Activated CD8-positive, alpha-beta T cell treated with anti-CD3 and anti-CD28 coated beads, Interleukin-2, amount 10 ng/mL, durations not matched to agents 7 days and 5 days (primary cell): Measurements from ENCODE around the gene SCN3B. TPM values are rescaled to one million over a fixed set of nuclear protein-coding genes. Genes with fewer than 3 reads are reported as not detected.

Experiments used
- ATAC-seq: fragments of 150-1000 bp; cut with Tn5 transposase; one replicate; pipeline ENCODE4 v1.10.0; 2021; ENCODE audit warnings: moderate library complexity
- CTCF ChIA-PET: fragments of 350-600 bp; sonication (Branson Sonifier 250); formaldehyde crosslinking; loops from one replicate; lab custom pipeline; 2021; ENCODE audit warnings: antibody characterized with exemption; lab: Charles Lee
- POLR2A ChIA-PET: fragments of 350-600 bp; sonication (Branson Sonifier 250); formaldehyde crosslinking; loops from one replicate; lab custom pipeline; 2021; ENCODE audit warnings: antibody characterized with exemption; lab: Charles Lee
- DNase-seq: peaks from one replicate; pipeline ENCODE4 v3.0.0-alpha.2; 2020
- H3K27ac Mint-ChIP-seq: one replicate; pipeline ENCODE4 v1.8.0; 2021; ENCODE audit warnings: mild to moderate bottlenecking, mixed read lengths
- H3K27me3 Mint-ChIP-seq: one replicate; pipeline ENCODE4 v1.8.0; 2021; ENCODE audit warnings: low read depth, mixed read lengths
- H3K36me3 Mint-ChIP-seq: one replicate; pipeline ENCODE4 v1.8.0; 2021; ENCODE audit warnings: low read depth, mixed read lengths
- H3K4me1 Mint-ChIP-seq: one replicate; pipeline ENCODE4 v1.8.0; 2021; ENCODE audit warnings: low read depth, mixed read lengths
- H3K4me3 Mint-ChIP-seq: one replicate; pipeline ENCODE4 v1.8.0; 2021; ENCODE audit warnings: mild to moderate bottlenecking, mixed read lengths
- H3K9me3 Mint-ChIP-seq: one replicate; pipeline ENCODE4 v1.8.0; 2022; ENCODE audit warnings: mixed read lengths; ENCODE audit not compliant: insufficient read depth
- total RNA-seq, 2 experiments: library from RNA; stranded (reverse); gene quantifications; one replicate each; pipeline ENCODE4 v1.2.3, GENCODE V29; 2021

SCN3B gene
- total RNA-seq, 2 experiments from 2014 or later = not detected

DNA sequence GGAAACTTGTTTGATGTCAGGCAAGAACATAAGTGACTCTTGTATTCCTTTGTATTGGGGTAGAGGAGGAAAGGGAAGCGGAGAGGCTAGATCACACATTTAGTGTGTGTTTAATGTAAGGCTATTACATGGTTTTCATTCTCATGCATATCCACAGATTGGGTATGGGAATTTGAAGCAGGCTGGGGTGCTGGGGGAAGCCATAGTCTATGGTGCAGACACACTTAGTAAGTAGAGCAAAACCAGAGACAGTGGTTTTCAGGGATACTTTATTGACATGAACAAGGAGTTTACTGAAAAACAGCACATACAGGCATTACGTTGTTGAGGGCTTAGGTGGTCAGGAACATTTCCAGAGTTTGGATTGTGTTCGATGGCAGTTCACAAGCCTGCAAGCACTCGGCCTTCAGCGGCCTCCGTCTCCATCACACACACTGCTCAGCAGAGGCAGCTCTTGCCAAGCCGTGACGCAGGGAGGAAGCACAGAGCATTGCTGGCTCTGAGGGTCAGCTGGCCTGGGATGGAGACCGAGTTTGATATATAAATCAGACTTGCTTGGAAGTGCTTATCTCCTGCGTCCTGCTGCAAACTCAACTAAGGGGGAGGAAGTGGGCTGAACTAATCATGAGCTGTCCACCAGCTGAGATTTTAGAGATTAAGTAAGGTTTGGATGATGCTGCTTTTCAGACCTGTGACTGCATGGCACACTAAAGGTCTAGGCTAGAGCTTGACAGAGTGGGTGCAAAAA, 25.3 kb downstream of the SCN3B start:
- peaks cover 4% of the 10 kb centered on the region for H3K36me3 Mint-ChIP-seq
- DNase-seq (no peak), ATAC-seq (no peak)
- CTCF ChIA-PET = interaction anchor here (1.0 to 1.7 kb wide), 3 partner anchors 11 to 82 kb away, joined by 3 to 5 read pairs (median 4); no protein-coding TSS in a partner anchor
- H3K27me3 Mint-ChIP-seq = peaks cover 23% of the 10 kb centered on the region
- POLR2A ChIA-PET = interaction anchor here (0.7 kb wide), 1 partner anchor 9 kb away, joined by 3 read pairs; no protein-coding TSS in a partner anchor
- H3K27ac Mint-ChIP-seq = no peak overlapping the region
- H3K4me3 Mint-ChIP-seq = no peak overlapping the region
- H3K4me1 Mint-ChIP-seq = no peaks in the 10 kb centered on the region
- no peaks in the 10 kb centered on the region for H3K9me3 Mint-ChIP-seq

DNA sequence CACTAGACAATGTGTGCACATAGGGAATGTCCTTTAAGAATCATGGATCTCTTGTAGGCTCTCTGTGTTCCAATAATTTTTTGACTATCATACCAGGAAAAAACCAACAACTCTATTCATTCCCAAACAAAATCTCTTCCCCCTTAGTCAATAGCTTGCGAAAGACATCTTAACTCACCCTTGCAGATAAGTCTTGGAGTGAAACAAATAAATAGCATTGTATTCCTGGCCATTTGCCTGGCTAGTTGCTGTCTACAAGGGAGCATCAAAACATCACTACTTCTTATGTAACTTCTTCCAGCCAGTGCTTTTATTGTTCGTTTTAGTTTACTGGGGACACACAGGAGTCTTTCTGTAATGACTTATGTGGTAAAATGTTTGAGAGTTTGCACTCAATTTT, 29.4 kb downstream of the SCN3B start:
- no peak for ATAC-seq
- Mint-ChIP-seq H3K27ac (no peak overlapping the region), H3K36me3 (peaks cover 13% of the 10 kb centered on the region), H3K4me3 (no peak overlapping the region), H3K9me3 (no peaks in the 10 kb centered on the region), H3K4me1 (no peaks in the 10 kb centered on the region), H3K27me3 (peaks cover 5% of the 10 kb centered on the region)
- DNase-seq = no peak
- ChIA-PET CTCF (no interaction called here), POLR2A (no interaction called here)

DNA sequence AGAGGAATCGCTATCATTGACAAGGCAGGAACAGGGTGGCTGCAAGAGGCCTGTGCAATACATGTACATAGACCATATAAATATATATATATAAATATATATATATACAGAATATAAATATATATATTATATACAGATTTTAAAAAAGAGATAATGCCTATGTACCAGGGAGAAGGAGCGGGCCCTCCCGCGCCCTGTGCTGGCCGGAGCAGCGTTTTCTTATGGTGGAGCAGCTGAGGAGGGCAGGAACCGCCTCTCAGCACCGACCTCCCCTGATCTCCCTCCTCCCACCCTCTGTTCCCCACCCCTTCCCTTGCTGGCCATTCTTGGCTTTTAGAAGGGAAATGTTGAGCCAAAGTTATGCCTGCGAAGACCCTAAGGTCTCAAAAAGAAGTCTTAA, 31.8 kb downstream of the SCN3B start:
- CTCF ChIA-PET = no interaction called here
- peaks cover 31% of the 10 kb centered on the region for H3K36me3 Mint-ChIP-seq

DNA sequence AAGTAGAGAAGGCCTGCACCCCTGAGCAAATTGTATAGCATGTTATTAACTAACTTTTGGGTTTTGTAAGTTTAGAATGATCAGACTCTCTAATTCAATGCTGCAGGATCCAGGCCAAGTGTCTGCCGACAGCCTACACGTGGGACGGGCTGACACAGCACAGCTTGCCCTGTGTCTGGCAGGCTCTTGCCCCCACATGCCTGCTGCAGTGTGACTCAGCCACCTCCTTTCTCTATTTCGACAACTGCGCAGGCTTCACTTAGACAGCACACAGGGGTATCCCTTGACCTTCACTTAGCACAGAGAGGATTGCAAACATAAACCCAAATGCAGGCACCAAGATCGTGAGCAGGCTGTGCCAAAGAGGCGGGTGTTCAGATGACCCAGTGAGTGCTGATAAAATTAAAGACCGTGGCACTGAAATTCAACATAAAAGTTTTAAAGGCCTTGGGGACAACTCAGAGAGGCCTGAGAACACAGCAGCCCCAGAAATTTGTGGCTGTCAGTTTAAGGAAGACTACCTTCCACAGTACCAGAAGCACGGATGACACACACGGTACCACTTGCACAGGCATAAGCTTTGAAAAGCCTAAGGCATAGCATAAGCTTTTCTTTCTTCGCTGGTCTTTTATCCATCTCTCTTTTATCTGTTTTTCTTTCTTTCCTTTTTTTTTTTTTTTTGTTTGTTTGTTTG, 37.8 kb downstream of the SCN3B start:
- ChIA-PET POLR2A (no interaction called here), CTCF (no interaction called here)

More for the DNA sequence above, 31.8 kb downstream of the SCN3B start:
- H3K27ac Mint-ChIP-seq = no peak overlapping the region
- POLR2A ChIA-PET = no interaction called here
- no peaks in the 10 kb centered on the region for H3K27me3 Mint-ChIP-seq
- no peak overlapping the region for H3K4me3 Mint-ChIP-seq
- no peaks in the 10 kb centered on the region for H3K9me3 Mint-ChIP-seq
- no peak for DNase-seq
- ATAC-seq = no peak
- H3K4me1 Mint-ChIP-seq = no peaks in the 10 kb centered on the region

DNA sequence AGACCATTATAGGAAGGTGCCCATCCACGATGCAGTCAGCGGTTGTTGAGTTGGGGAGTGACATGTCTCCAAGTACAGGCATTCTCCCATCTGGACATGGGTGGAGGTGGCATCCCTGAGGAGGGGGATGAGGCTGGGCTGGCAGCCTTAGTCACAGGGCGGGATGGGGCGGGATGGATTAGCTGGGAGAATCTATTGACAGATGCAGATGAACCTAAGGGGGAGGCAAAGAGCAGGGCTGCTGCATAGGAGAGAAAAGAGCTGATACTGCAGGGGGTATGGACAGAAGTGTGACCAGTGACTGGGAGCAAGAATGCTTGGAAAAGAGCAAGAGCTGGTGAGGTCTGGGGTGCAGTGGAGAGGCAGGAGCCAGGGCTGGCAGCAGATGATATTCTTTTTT, 42.7 kb downstream of the SCN3B start:
- H3K4me1 Mint-ChIP-seq = no peaks in the 10 kb centered on the region
- peaks cover 21% of the 10 kb centered on the region for H3K36me3 Mint-ChIP-seq
- ChIA-PET CTCF (no interaction called here), POLR2A (no interaction called here)
- H3K4me3 Mint-ChIP-seq = no peak overlapping the region
- H3K9me3 Mint-ChIP-seq = no peaks in the 10 kb centered on the region
- DNase-seq (no peak), ATAC-seq (no peak)
- H3K27ac Mint-ChIP-seq = no peak overlapping the region
- H3K27me3 Mint-ChIP-seq = no peaks in the 10 kb centered on the region

More for the DNA sequence above, 37.8 kb downstream of the SCN3B start:
- H3K36me3 Mint-ChIP-seq = peaks cover 35% of the 10 kb centered on the region
- no peak overlapping the region for H3K4me3 Mint-ChIP-seq
- ATAC-seq = no peak
- no peaks in the 10 kb centered on the region for H3K27me3 Mint-ChIP-seq
- H3K9me3 Mint-ChIP-seq = no peaks in the 10 kb centered on the region
- no peak overlapping the region for H3K27ac Mint-ChIP-seq
- no peak for DNase-seq
- no peaks in the 10 kb centered on the region for H3K4me1 Mint-ChIP-seq

DNA sequence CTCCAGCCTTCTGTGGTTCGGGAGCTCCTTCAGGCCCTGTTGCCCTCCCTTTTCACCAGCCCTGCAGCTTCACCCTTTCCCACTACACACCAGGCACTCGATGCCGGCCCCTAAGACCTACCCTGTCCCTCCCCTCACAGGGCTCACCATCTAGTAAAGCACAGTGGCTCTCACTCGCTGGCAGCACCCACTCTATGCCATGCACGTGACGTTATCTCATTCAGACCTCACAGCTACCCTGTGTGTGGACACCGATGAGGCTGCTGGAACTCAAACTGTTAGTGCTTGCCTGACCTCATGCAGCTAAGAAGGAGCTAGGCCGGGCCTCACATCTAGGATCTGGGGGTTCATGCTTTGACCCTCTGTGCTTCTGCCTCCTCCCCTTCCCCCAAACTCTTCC, 45.5 kb downstream of the SCN3B start:
- POLR2A ChIA-PET = no interaction called here
- H3K4me3 Mint-ChIP-seq = no peak overlapping the region
- no peak for ATAC-seq
- H3K27me3 Mint-ChIP-seq = no peaks in the 10 kb centered on the region
- CTCF ChIA-PET = no interaction called here
- peaks cover 24% of the 10 kb centered on the region for H3K36me3 Mint-ChIP-seq
- no peak overlapping the region for H3K27ac Mint-ChIP-seq
- no peak for DNase-seq
- no peaks in the 10 kb centered on the region for H3K9me3 Mint-ChIP-seq
- H3K4me1 Mint-ChIP-seq = no peaks in the 10 kb centered on the region

DNA sequence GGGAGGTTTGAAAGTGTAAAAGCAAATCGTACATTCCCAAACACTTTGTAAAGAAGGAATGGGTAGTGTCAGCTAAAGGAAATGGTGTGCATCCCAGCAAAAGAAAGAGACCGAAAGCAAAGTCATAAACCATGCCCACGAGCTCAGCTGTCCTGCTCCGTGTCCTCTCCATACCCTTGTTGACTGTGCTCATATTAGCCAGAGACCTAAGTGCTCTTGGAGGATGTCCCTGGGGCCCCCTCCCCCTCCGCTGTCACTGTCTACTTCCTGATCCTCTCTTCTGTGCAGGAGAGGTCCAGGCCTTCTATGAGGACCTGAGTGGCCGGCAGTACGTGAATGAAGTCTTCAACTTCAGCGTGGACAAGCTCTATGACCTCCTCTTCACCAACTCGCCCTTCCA, 46.1 kb downstream of the SCN3B start:
- ChIA-PET CTCF (no interaction called here), POLR2A (no interaction called here)
- H3K36me3 Mint-ChIP-seq = peaks cover 28% of the 10 kb centered on the region
- H3K27me3 Mint-ChIP-seq = no peaks in the 10 kb centered on the region
- no peak for ATAC-seq
- H3K9me3 Mint-ChIP-seq = no peaks in the 10 kb centered on the region
- no peak for DNase-seq
- H3K4me1 Mint-ChIP-seq = no peaks in the 10 kb centered on the region
- no peak overlapping the region for H3K4me3 Mint-ChIP-seq
- no peak overlapping the region for H3K27ac Mint-ChIP-seq

DNA sequence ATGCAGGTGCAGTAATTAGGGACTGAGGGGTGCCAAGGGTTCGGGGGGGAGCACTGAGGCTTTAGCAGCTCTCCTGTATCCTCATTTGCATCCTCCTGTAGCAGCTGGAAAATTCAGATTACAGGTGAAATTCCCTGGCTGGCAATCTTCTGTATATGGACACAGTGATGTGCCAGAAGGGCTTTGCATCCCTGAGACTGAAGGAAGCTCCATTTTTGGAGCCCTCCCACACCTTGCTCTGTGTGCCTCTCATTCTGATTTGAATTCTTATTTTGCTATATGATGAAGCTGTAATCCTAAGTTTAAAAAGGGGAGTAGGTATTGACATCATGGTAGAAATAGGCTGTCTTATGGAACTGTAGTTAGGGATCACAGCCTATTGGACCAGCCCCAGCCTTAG, 46.6 kb downstream of the SCN3B start:
- CTCF ChIA-PET = no interaction called here
- no peak for ATAC-seq

DNA sequence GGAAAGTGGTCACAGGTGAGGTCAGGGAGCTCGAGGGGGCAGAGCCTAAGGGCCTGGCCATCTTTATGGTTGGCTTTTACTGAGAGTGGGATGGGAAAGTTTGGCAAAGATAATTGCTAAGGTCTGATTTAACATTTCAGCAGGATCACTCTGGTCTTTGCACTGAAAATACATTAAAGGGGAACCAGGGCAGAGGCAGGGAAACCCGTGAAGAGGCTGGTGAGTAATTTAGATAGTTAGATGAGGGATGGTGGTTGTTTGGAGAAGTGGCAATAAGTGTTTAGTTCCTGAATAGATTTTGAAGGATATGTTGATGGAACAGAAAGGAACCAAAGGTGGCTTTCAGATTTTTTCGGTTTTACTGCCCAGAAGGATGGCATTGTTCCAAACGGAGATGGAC, 50.8 kb downstream of the SCN3B start:
- POLR2A ChIA-PET = interaction anchor here (0.7 kb wide), 1 partner anchor 82 kb away, joined by 3 read pairs; no protein-coding TSS in a partner anchor
- peaks cover 45% of the 10 kb centered on the region for H3K36me3 Mint-ChIP-seq

More for the DNA sequence above, 46.6 kb downstream of the SCN3B start:
- H3K4me1 Mint-ChIP-seq = no peaks in the 10 kb centered on the region
- DNase-seq = no peak
- H3K9me3 Mint-ChIP-seq = no peaks in the 10 kb centered on the region
- no peak overlapping the region for H3K27ac Mint-ChIP-seq
- POLR2A ChIA-PET = no interaction called here
- no peak overlapping the region for H3K4me3 Mint-ChIP-seq
- no peaks in the 10 kb centered on the region for H3K27me3 Mint-ChIP-seq
- peaks cover 29% of the 10 kb centered on the region for H3K36me3 Mint-ChIP-seq

DNA sequence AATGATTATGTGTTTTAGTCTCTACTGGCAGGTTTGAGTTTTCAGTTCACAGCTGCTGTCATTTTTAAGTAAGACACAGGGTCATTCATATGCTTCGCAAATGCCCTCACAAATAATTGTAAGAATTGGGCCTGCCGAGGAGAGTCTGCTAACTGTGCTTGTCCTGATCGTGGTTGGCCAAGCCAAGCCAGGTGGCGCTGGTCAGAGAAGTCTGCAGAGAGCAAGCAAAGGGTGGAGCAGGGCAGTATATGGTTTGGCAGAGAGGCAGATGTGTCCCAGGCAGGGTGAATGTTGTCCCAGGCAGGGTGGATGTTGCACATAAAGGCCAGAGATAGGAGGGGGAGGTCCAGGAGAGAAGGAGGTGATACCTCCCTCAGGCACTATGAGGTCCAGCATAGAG, 52.7 kb downstream of the SCN3B start:
- H3K27me3 Mint-ChIP-seq = no peaks in the 10 kb centered on the region
- H3K4me1 Mint-ChIP-seq = no peaks in the 10 kb centered on the region
- H3K27ac Mint-ChIP-seq = no peak overlapping the region
- no peak overlapping the region for H3K4me3 Mint-ChIP-seq
- ChIA-PET CTCF (interaction anchor here (1.1 kb wide), 1 partner anchor 22 kb away, joined by 3 read pairs; no protein-coding TSS in a partner anchor), POLR2A (no interaction called here)
- H3K36me3 Mint-ChIP-seq = peaks cover 42% of the 10 kb centered on the region
- no peak for ATAC-seq
- no peak for DNase-seq
- H3K9me3 Mint-ChIP-seq = no peaks in the 10 kb centered on the region

More for the DNA sequence above, 50.8 kb downstream of the SCN3B start:
- H3K4me3 Mint-ChIP-seq = no peak overlapping the region
- H3K27ac Mint-ChIP-seq = no peak overlapping the region
- CTCF ChIA-PET = interaction anchor here (1.4 kb wide), 1 partner anchor 23 kb away, joined by 4 read pairs; no protein-coding TSS in a partner anchor
- no peaks in the 10 kb centered on the region for H3K9me3 Mint-ChIP-seq
- H3K27me3 Mint-ChIP-seq = no peaks in the 10 kb centered on the region
- no peak for ATAC-seq
- DNase-seq = no peak
- H3K4me1 Mint-ChIP-seq = no peaks in the 10 kb centered on the region

DNA sequence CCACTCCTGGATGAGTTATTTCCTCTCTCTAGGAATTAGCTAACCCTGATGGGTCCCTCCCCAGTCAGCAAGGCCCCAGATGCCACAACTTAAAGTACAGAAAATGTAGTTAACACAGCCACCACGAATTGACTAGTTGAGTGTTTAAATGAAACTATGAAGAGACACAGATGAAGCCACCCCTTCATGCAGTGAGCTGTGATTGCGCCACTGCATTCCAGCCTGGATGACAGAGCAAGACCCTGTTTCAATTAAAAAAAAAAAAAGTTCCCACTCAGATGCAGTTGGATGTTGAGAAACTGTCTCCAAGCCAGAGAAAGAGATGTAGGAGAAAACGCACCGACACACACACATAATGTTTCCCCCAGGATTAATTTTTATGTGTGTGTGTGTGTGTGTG, 53.3 kb downstream of the SCN3B start:
- DNase-seq = no peak
- H3K9me3 Mint-ChIP-seq = no peaks in the 10 kb centered on the region
- CTCF ChIA-PET = interaction anchor here (1.1 kb wide), 1 partner anchor 21 kb away, joined by 3 read pairs; no protein-coding TSS in a partner anchor
- H3K27ac Mint-ChIP-seq = no peak overlapping the region
- H3K4me3 Mint-ChIP-seq = no peak overlapping the region
- H3K4me1 Mint-ChIP-seq = no peaks in the 10 kb centered on the region
- ATAC-seq = no peak
- POLR2A ChIA-PET = no interaction called here
- peaks cover 43% of the 10 kb centered on the region for H3K36me3 Mint-ChIP-seq
- no peaks in the 10 kb centered on the region for H3K27me3 Mint-ChIP-seq

DNA sequence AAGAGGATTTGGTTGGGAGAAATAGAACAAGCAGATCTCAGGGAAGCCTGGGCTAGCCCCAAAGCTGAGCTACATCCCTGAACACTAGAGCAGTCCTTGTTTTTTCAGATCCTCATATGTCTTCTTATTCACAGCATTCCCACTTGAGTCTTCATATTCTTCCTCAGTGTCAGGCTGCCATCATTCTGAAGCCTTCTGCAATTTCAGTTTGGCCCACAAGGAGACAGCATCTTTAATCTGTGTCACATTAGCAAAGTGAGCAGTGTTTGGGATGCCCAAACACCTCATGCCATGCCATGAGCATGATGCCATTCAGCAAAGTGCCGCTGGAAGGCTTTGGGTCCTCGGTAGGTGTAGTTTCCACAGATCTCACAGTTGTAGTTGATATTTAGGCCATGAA, 56.6 kb downstream of the SCN3B start:
- Mint-ChIP-seq H3K9me3 (no peaks in the 10 kb centered on the region), H3K36me3 (peaks cover 29% of the 10 kb centered on the region), H3K27me3 (no peaks in the 10 kb centered on the region), H3K4me1 (no peaks in the 10 kb centered on the region), H3K4me3 (no peak overlapping the region), H3K27ac (no peak overlapping the region)
- POLR2A ChIA-PET = no interaction called here
- ATAC-seq (no peak), DNase-seq (no peak)
- CTCF ChIA-PET = interaction anchor here (1.5 kb wide), 1 partner anchor 17 kb away, joined by 4 read pairs; no protein-coding TSS in a partner anchor
